Esophagus squamous epithelium (tissue), 4 donors: ENCODE results near the gene BAZ2B.

Source experiments
- CTCF ChIP-seq, 6 experiments: fragments of 450-650 bp in 4 of 6; fragments of 200-600 bp in 2 of 6; sonication (generic) in 2 of 6; IDR thresholded peaks; one replicate each; pipeline ENCODE4 v1.5.1; 2016 to 2019; ENCODE audit warnings: antibody characterized with exemption in 6 of 6, mild to moderate bottlenecking in 4 of 6, moderate library complexity in 4 of 6
- POLR2A ChIP-seq, 4 donors: fragments of 450-650 bp; IDR thresholded peaks; one replicate each; pipeline ENCODE4 v1.6.1; 2017; ENCODE audit warnings: antibody characterized with exemption in 4 of 4, mild to moderate bottlenecking in 4 of 4, moderate library complexity in 3 of 4

DNA sequence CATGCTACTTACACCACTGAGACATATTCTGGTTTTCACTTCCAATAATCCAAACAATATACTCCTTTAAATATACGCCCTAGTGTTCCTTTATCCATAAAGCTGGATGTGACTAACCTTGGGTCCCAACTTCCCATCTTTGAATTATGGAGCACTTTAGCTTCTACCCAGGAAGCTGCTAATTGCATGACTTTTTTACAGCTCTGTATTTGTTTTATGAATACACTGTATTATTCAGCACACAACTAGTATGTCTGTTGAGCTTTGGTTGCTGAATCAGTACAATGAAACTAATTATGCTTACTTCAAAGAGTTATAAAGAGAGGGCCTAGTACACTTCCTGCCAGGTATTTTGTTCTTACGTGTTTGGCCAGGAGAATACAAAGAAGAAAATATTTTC, 118.5 kb downstream of the BAZ2B start:
- TF ChIP-seq POLR2A (IDR thresholded peaks at IDR 0.05), result no peak
- TF ChIP-seq CTCF (IDR thresholded peaks at IDR 0.05), result no peak
